Stimulated activated CD8-positive, alpha-beta memory T cell treated with anti-CD3 and anti-CD28 coated beads, Interleukin-4, amount 100 ng/mL, for 24 hours (primary cell): ENCODE data around the gene TFEC.
"Not testable (repeated sequence)": the region's sequence is repeated elsewhere in the genome, so short reads cannot be mapped to it uniquely, and the experiment has no call there.

Experiments
- DNase-seq: peaks from one replicate; pipeline ENCODE4 v3.0.0-alpha.2; 2020; ENCODE audit warnings: low read depth

TFEC gene

GRCh38 chr7:116030651-116031276 lies at the start of gene TFEC:
Gene TFEC (minus strand): TSS chr7:116030763. CDS start chr7:115984441, 46,322 bp downstream.
- no peak for DNase-seq

GRCh38 chr7:116075351-116076145 lies 45.0 kb upstream of the TFEC start:
- DNase-seq, result no peak

- DNase-seq, result no peak
Measured at GRCh38 chr7:116071629-116072028, 41.1 kb upstream of the TFEC start.

- no peak for DNase-seq
Measured at GRCh38 chr7:116064179-116064578, 33.6 kb upstream of the TFEC start.

GRCh38 chr7:116062666-116063065 lies 32.1 kb upstream of the TFEC start:
- no peak for DNase-seq

GRCh38 chr7:116052006-116052405 lies 21.4 kb upstream of the TFEC start:
- no peak for DNase-seq

GRCh38 chr7:116047261-116047660 lies 16.7 kb upstream of the TFEC start:
- DNase-seq, result not testable (repeated sequence)

- DNase-seq, result no peak
Measured at GRCh38 chr7:116045532-116045931, 15.0 kb upstream of the TFEC start.

- no peak for DNase-seq
Measured at GRCh38 chr7:116041615-116042014, 11.1 kb upstream of the TFEC start.

GRCh38 chr7:116037401-116037800 lies 6.8 kb upstream of the TFEC start:
- DNase-seq, result no peak

- DNase-seq, result no peak
Measured at GRCh38 chr7:116034411-116034810, 3.8 kb upstream of the TFEC start.

GRCh38 chr7:116032886-116033285 lies 2.3 kb upstream of the TFEC start:
- no peak for DNase-seq

- DNase-seq, result no peak
Measured at GRCh38 chr7:116028787-116029186, 1.8 kb downstream of the TFEC start.

GRCh38 chr7:116027786-116028185 lies 2.8 kb downstream of the TFEC start:
- DNase-seq, result no peak

- no peak for DNase-seq
Measured at GRCh38 chr7:116024826-116025809, 5.4 kb downstream of the TFEC start.

- DNase-seq, result no peak
Measured at GRCh38 chr7:116021237-116021636, 9.3 kb downstream of the TFEC start.

- DNase-seq, result no peak
Measured at GRCh38 chr7:116018731-116019130, 11.8 kb downstream of the TFEC start.

GRCh38 chr7:116013675-116014074 lies 16.9 kb downstream of the TFEC start:
- DNase-seq, result no peak

- DNase-seq, result no peak
Measured at GRCh38 chr7:116011584-116011983, 19.0 kb downstream of the TFEC start.

- DNase-seq, result not testable (repeated sequence)
Measured at GRCh38 chr7:116004762-116005161, 25.8 kb downstream of the TFEC start.

GRCh38 chr7:115997221-115997620 lies 33.3 kb downstream of the TFEC start:
- DNase-seq, result no peak

- DNase-seq, result no peak
Measured at GRCh38 chr7:115995701-115996100, 34.9 kb downstream of the TFEC start.
